H9 (cell line): Measurements from ENCODE around the gene PARD3. TPM values are rescaled to one million over a fixed set of nuclear protein-coding genes. Genes with fewer than 3 reads are reported as not detected.

ENCODE experiments used
- DNase-seq: peaks from one replicate; pipeline ENCODE4 v3.0.0-alpha.2; 2017
- H2AFZ ChIP-seq: one replicate; pipeline ENCODE4 v1.6.1; 2013; ENCODE audit warnings: mild to moderate bottlenecking, low read length, control low read depth, moderate library complexity
- H2AK5ac ChIP-seq: 2 replicates; pipeline ENCODE4 v1.6.1; 2013; ENCODE audit warnings: low read length, control low read depth, mixed read lengths; ENCODE audit not compliant: insufficient read length
- H2BK120ac ChIP-seq: one replicate; pipeline ENCODE4 v1.6.1; 2013; ENCODE audit warnings: low read depth, mild to moderate bottlenecking, low read length, control low read depth, inconsistent platforms; ENCODE audit not compliant: poor library complexity, severe bottlenecking
- H2BK12ac ChIP-seq: 2 replicates; pipeline ENCODE4 v1.6.1; 2013; ENCODE audit warnings: low read length, control low read depth, mixed read lengths, low read depth; ENCODE audit not compliant: insufficient read length
- H2BK15ac ChIP-seq: 2 replicates; pipeline ENCODE4 v1.6.1; 2013; ENCODE audit warnings: low read depth, low read length, control low read depth
- H2BK20ac ChIP-seq: one replicate; pipeline ENCODE4 v1.6.1; 2013; ENCODE audit warnings: low read depth, mild to moderate bottlenecking, low read length, control low read depth, inconsistent platforms; ENCODE audit not compliant: poor library complexity, severe bottlenecking
- H2BK5ac ChIP-seq: 2 replicates; pipeline ENCODE4 v1.6.1; 2013; ENCODE audit warnings: low read length, control low read depth, mixed read lengths; ENCODE audit not compliant: insufficient read length
- H3K14ac ChIP-seq: 2 replicates; pipeline ENCODE4 v1.6.1; 2013; ENCODE audit warnings: low read length, control low read depth; ENCODE audit not compliant: insufficient read depth
- H3K18ac ChIP-seq: 2 replicates; pipeline ENCODE4 v1.6.1; 2013; ENCODE audit warnings: low read depth, mild to moderate bottlenecking, mixed read lengths, low read length, control low read depth; ENCODE audit not compliant: insufficient read length
- H3K23ac ChIP-seq: 2 replicates; pipeline ENCODE4 v1.6.1; 2013; ENCODE audit warnings: low read length, control low read depth, mixed read lengths, low read depth; ENCODE audit not compliant: insufficient read length
- H3K23me2 ChIP-seq: 2 replicates; pipeline ENCODE4 v1.6.1; 2013; ENCODE audit warnings: low read depth, mild to moderate bottlenecking, mixed read lengths, low read length, control low read depth; ENCODE audit not compliant: insufficient read length, poor library complexity, severe bottlenecking
- H3K27ac ChIP-seq: 2 replicates; pipeline ENCODE4 v1.5.1; 2013; ENCODE audit warnings: low read length, control low read depth, mixed read lengths, low read depth; ENCODE audit not compliant: insufficient read length
- H3K27me3 ChIP-seq: 2 replicates; pipeline ENCODE4 v1.6.1; 2013; ENCODE audit warnings: low read length, control low read depth, inconsistent platforms; ENCODE audit not compliant: insufficient read depth
- H3K4ac ChIP-seq: 2 replicates; pipeline ENCODE4 v1.6.1; 2013; ENCODE audit warnings: low read depth, mild to moderate bottlenecking, control low read depth, inconsistent platforms, low read length, moderate library complexity
- H3K4me1 ChIP-seq: 2 replicates; pipeline ENCODE4 v1.6.1; 2013; ENCODE audit warnings: low read length, control low read depth, inconsistent platforms; ENCODE audit not compliant: insufficient read depth
- H3K4me2 ChIP-seq: 2 replicates; pipeline ENCODE4 v1.6.1; 2013; ENCODE audit warnings: low read length, control low read depth, mixed read lengths; ENCODE audit not compliant: insufficient read length, insufficient read depth
- H3K56ac ChIP-seq: 2 replicates; pipeline ENCODE4 v1.6.1; 2013; ENCODE audit warnings: low read depth, mild to moderate bottlenecking, mixed read lengths, low read length, control low read depth; ENCODE audit not compliant: insufficient read length
- H3K79me1 ChIP-seq: 2 replicates; pipeline ENCODE4 v1.6.1; 2013; ENCODE audit warnings: low read depth, mild to moderate bottlenecking, moderate library complexity, low read length, control low read depth, inconsistent platforms; ENCODE audit not compliant: insufficient read depth, poor library complexity, severe bottlenecking
- H3K79me2 ChIP-seq: 2 replicates; pipeline ENCODE4 v1.6.1; 2013; ENCODE audit warnings: low read length, control low read depth, inconsistent platforms; ENCODE audit not compliant: insufficient read depth
- H3K9ac ChIP-seq: 2 replicates; pipeline ENCODE4 v1.6.1; 2013; ENCODE audit warnings: low read length, control low read depth, mixed read lengths; ENCODE audit not compliant: insufficient read length; ENCODE audit errors: extremely low read depth
- H3K9me3 ChIP-seq: one replicate; pipeline ENCODE4 v1.6.1; 2013; ENCODE audit warnings: low read depth, low read length, inconsistent platforms; ENCODE audit not compliant: control insufficient read depth
- H3T11ph ChIP-seq: one replicate; pipeline ENCODE4 v1.6.1; 2013; ENCODE audit warnings: mild to moderate bottlenecking, low read length, control low read depth, inconsistent platforms
- H4K20me1 ChIP-seq: one replicate; pipeline ENCODE4 v1.6.1; 2013; ENCODE audit not compliant: control insufficient read depth, insufficient read length, insufficient read depth
- H4K5ac ChIP-seq: 2 replicates; pipeline ENCODE4 v1.6.1; 2013; ENCODE audit warnings: low read depth, mild to moderate bottlenecking, mixed read lengths, low read length, control low read depth; ENCODE audit not compliant: insufficient read length
- H4K8ac ChIP-seq: replicated peaks from 2 replicates; pipeline ENCODE4 v1.6.1; 2013; ENCODE audit warnings: low read length, control low read depth, mixed read lengths, low read depth; ENCODE audit not compliant: insufficient read length
- H4K91ac ChIP-seq: 2 replicates; pipeline ENCODE4 v1.6.1; 2013; ENCODE audit warnings: low read depth, mild to moderate bottlenecking, moderate library complexity, mixed read lengths, low read length, control low read depth; ENCODE audit not compliant: insufficient read length
- H3K27ac Mint-ChIP-seq, 3 experiments: 2 replicates in 2 of 3; 3 replicates in 1 of 3; pipeline ENCODE4 v1.8.0; 2020 to 2021; ENCODE audit warnings: mixed read lengths in 3 of 3, mild to moderate bottlenecking in 1 of 3, moderate library complexity in 1 of 3
- H3K27me3 Mint-ChIP-seq: 2 replicates; pipeline ENCODE4 v1.8.0; 2021; ENCODE audit warnings: low read depth, mild to moderate bottlenecking, moderate library complexity, mixed read lengths
- H3K36me3 Mint-ChIP-seq, 3 experiments: 2 replicates in 2 of 3; 3 replicates in 1 of 3; pipeline ENCODE4 v1.8.0; 2020 to 2021; ENCODE audit warnings: low read depth in 3 of 3, mixed read lengths in 3 of 3; ENCODE audit not compliant: insufficient read depth in 1 of 3
- H3K4me1 Mint-ChIP-seq, 2 experiments: 2 replicates each; pipeline ENCODE4 v1.8.0; 2020; ENCODE audit warnings: mixed read lengths in 2 of 2
- H3K4me3 Mint-ChIP-seq, 2 experiments: 2 replicates in 1 of 2; 3 replicates in 1 of 2; pipeline ENCODE4 v1.8.0; 2020 to 2021; ENCODE audit warnings: mild to moderate bottlenecking in 2 of 2, mixed read lengths in 2 of 2, moderate library complexity in 1 of 2
- H3K9me3 Mint-ChIP-seq, 2 experiments: 2 replicates in 1 of 2; 3 replicates in 1 of 2; pipeline ENCODE4 v1.8.0; 2020; ENCODE audit warnings: mild to moderate bottlenecking in 2 of 2, mixed read lengths in 2 of 2, moderate library complexity in 1 of 2
- WGBS: extraction: QIAGEN DNeasy Blood & Tissue Kit; methylation state at CpG from one replicate; pipeline ENCODE4 v1.1.7; 2013; ENCODE audit warnings: missing lambda C conversion rate, low lambda C conversion rate, mixed read lengths; ENCODE audit not compliant: insufficient read length; ENCODE audit errors: extremely low coverage; 5-methylcytosine and 5-hydroxymethylcytosine counted together
- total RNA-seq: library from RNA; stranded (reverse); gene quantifications from 2 replicates; pipeline ENCODE4 v1.2.1, GENCODE V29; 2021
- TF ChIP-seq, protein P1 (sequence below): fragments of 200-600 bp; sonication (generic); conservative IDR thresholded peaks from 3 replicates; pipeline ENCODE4 v1.8.0; 2021; ENCODE audit warnings: antibody characterized with exemption, mild to moderate bottlenecking

PARD3 gene
- total RNA-seq, 1 experiment from 2014 or later: 44.7 TPM

DNA sequence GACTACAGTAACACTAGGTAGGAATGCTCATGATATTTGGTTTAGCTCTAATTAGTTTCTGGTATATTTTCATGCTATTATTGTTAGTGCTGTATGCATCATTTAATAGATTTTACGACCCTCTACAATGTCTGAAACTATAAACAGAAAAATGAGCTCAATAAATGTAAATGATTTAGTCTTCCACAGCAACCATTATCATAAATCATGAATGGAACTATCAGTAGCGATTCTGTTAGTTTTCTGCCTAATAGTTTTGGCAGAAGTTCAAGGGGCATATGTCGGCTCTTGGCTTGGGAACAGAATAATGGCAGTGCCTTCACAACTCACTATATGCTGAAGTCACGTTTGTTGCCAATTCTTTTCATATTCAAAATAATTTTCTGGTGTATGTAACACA lies 494.8 kb downstream of the PARD3 start:
- H3K27me3 Mint-ChIP-seq: no peaks in the 10 kb centered on the region
- Histone ChIP-seq H3T11ph (no peak overlapping the region), H2BK120ac (no peak overlapping the region), H3K9me3 (no peaks in the 10 kb centered on the region), H2BK5ac (no peak overlapping the region), H4K8ac (no peak overlapping the region), H3K27ac (no peak overlapping the region), H3K79me2 (no peaks in the 10 kb centered on the region), H3K23me2 (no peaks in the 10 kb centered on the region), H3K79me1 (no peaks in the 10 kb centered on the region), H4K91ac (no peak overlapping the region), H2AK5ac (no peak overlapping the region), H3K56ac (no peak overlapping the region), H3K27me3 (no peaks in the 10 kb centered on the region), H3K4me2 (no peak overlapping the region), H3K14ac (no peak overlapping the region), H4K20me1 (no peaks in the 10 kb centered on the region), H2BK12ac (no peak overlapping the region), H3K4ac (no peak overlapping the region), H2AFZ (no peak overlapping the region), H3K9ac (no peak overlapping the region), H3K23ac (no peak overlapping the region), H2BK15ac (no peak overlapping the region), H3K18ac (no peak overlapping the region), H2BK20ac (no peak overlapping the region), H4K5ac (no peak overlapping the region), H3K4me1 (0 out of 2 replicates have a peak, but pooled peaks cover 2% of the 10 kb centered on the region)
- WGBS: no CpG with 5 or more reads among the region's 4 CpGs
- no peak overlapping the region for H3K4me3 Mint-ChIP-seq
- H3K27ac Mint-ChIP-seq: no peak overlapping the region
- H3K36me3 Mint-ChIP-seq: peaks cover 0 to 7% (median 6%) of the 10 kb centered on the region in 3 experiments; a peak in 3 of 7 replicates
- H3K9me3 Mint-ChIP-seq: no peaks in the 10 kb centered on the region
- DNase-seq: no peak
- peaks cover 31 to 32% of the 10 kb centered on the region in 2 experiments for H3K4me1 Mint-ChIP-seq
- TF ChIP-seq, protein P1, sequence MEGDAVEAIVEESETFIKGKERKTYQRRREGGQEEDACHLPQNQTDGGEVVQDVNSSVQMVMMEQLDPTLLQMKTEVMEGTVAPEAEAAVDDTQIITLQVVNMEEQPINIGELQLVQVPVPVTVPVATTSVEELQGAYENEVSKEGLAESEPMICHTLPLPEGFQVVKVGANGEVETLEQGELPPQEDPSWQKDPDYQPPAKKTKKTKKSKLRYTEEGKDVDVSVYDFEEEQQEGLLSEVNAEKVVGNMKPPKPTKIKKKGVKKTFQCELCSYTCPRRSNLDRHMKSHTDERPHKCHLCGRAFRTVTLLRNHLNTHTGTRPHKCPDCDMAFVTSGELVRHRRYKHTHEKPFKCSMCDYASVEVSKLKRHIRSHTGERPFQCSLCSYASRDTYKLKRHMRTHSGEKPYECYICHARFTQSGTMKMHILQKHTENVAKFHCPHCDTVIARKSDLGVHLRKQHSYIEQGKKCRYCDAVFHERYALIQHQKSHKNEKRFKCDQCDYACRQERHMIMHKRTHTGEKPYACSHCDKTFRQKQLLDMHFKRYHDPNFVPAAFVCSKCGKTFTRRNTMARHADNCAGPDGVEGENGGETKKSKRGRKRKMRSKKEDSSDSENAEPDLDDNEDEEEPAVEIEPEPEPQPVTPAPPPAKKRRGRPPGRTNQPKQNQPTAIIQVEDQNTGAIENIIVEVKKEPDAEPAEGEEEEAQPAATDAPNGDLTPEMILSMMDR: no peak
